HL-60 (cell line): Measurements from ENCODE around the gene BFSP2.
A peak's percentile ranks its signal among the peaks of the same experiment; 100 is the strongest.
"Not testable (repeated sequence)": the region's sequence is repeated elsewhere in the genome, so short reads cannot be mapped to it uniquely, and the experiment has no call there.

ENCODE experiments used
- DNase-seq, 2 experiments: peaks; one replicate each; pipeline ENCODE4 v3.0.0-alpha.2; 2010 to 2020; ENCODE audit warnings: low read depth in 1 of 2, low spot score in 1 of 2
- H3K27ac ChIP-seq: fragments of 250-450 bp; sonication (Bioruptor Pico); replicated peaks from 2 replicates; pipeline ENCODE4 v1.5.1; 2020; ENCODE audit warnings: mild to moderate bottlenecking, moderate library complexity
- H3K27me3 ChIP-seq: fragments of 250-450 bp; sonication (Bioruptor Pico); 2 replicates; pipeline ENCODE4 v1.5.1; 2021; ENCODE audit warnings: mild to moderate bottlenecking, moderate library complexity; ENCODE audit not compliant: insufficient read depth, poor library complexity, severe bottlenecking
- H3K4me3 ChIP-seq: replicated peaks from 2 replicates; pipeline ENCODE4 v1.5.1; 2011; ENCODE audit warnings: mild to moderate bottlenecking, control low read depth, low read length; ENCODE audit not compliant: insufficient read depth
- CTCF ChIP-seq: IDR thresholded peaks from one replicate; pipeline ENCODE4 v1.5.1; 2011; ENCODE audit warnings: low read length, control low read depth, inconsistent platforms; ENCODE audit not compliant: insufficient read depth
- GABPA ChIP-seq: IDR thresholded peaks from 2 replicates; pipeline ENCODE4 v1.6.1; 2012; ENCODE audit warnings: low read depth
- POLR2AphosphoS5 ChIP-seq: IDR thresholded peaks from 2 replicates; pipeline ENCODE4 v1.6.1; 2012; ENCODE audit warnings: low read depth
- REST ChIP-seq: IDR thresholded peaks from 2 replicates; pipeline ENCODE4 v1.6.1; 2012; ENCODE audit warnings: low read depth; ENCODE audit not compliant: insufficient replicate concordance
- SPI1 ChIP-seq: IDR thresholded peaks from 2 replicates; pipeline ENCODE4 v1.6.1; 2012; ENCODE audit warnings: low read depth, mild to moderate bottlenecking, borderline replicate concordance

Gene BFSP2

GRCh38 chr3:133473472-133474191 lies 73.8 kb downstream of the BFSP2 start:
- H3K4me3 ChIP-seq, DNase-seq, H3K27me3 ChIP-seq: not testable (repeated sequence)

GRCh38 chr3:133474251-133474801 lies 74.5 kb downstream of the BFSP2 start:
- no peaks in the 10 kb centered on the region for H3K27me3 ChIP-seq
- DNase-seq = no peak
- H3K4me3 ChIP-seq = no peak overlapping the region
- no peak for TF ChIP-seq REST
- TF ChIP-seq GABPA = no peak
- TF ChIP-seq POLR2AphosphoS5 = no peak
- no peak for TF ChIP-seq SPI1
- no peak for TF ChIP-seq CTCF
- H3K27ac ChIP-seq = no peak overlapping the region

More at GRCh38 chr3:133473472-133474191, 73.8 kb downstream of the BFSP2 start:
- not testable (repeated sequence) for H3K27ac ChIP-seq

- H3K27me3 ChIP-seq = no peaks in the 10 kb centered on the region
- no peak overlapping the region for H3K27ac ChIP-seq
- TF ChIP-seq CTCF (no peak), SPI1 (no peak; the same call in 1 of the 2 replicates), GABPA (no peak), REST (no peak), POLR2AphosphoS5 (no peak)
- peak in 1 of 2 experiments; percentile 22 for DNase-seq
- no peak overlapping the region for H3K4me3 ChIP-seq
Observed at GRCh38 chr3:133474817-133475216, 75.0 kb downstream of the BFSP2 start.

GRCh38 chr3:133475245-133476010 lies 75.6 kb downstream of the BFSP2 start:
- no peak overlapping the region for H3K4me3 ChIP-seq

More at GRCh38 chr3:133475245-133476010, 75.6 kb downstream of the BFSP2 start:
- no peak for TF ChIP-seq POLR2AphosphoS5
- no peak for TF ChIP-seq GABPA
- no peak for TF ChIP-seq REST
- TF ChIP-seq SPI1 = no peak
- no peak for TF ChIP-seq CTCF
- Histone ChIP-seq H3K27me3 (no peaks in the 10 kb centered on the region), H3K27ac (no peak overlapping the region)
- no peak for DNase-seq
